Measurements from ENCODE around the gene NME4. TPM values are rescaled to one million over a fixed set of nuclear protein-coding genes. Genes with fewer than 3 reads are reported as not detected.
"Not testable (repeated sequence)": the region's sequence is repeated elsewhere in the genome, so short reads cannot be mapped to it uniquely, and the experiment has no call there.

The NME4 gene
- total and polyA plus RNA-seq, 2 donors (not counting 1 experiment from before 2014, with no cell fraction given): 71.7 to 121 TPM

DNA sequence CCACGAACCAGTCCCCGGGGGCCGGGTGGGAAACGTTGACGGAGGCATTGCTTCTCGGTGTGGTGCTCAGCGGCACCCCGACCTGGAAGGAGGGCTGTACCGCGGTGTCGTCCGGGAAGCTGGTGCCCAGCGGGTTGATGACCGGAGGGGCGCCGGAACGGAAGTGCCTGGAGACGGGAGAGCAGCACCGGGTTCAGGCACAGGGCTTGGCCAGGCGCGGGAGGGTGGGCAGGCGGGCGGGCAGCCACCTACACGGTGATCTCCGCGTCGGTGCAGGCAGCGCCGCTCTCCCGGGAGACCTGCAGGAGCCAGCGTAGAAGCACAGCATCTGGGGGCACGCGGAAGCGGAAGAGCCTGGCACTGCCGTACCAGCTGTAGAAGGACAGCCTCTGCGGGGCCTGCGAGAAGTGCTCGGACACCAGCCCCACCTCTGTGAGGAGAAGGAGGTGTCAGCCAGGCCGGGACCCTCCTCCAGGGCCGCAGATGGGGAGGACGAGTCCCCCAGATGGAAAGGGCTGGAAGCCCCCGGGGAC is 19.5 kb upstream of the NME4 start:
- no peaks in the 10 kb centered on the region for H3K27me3 ChIP-seq (ENCODE audit: control insufficient read depth, insufficient read depth, low read length)
- H2AFZ ChIP-seq (ENCODE audit: low read length): no peak overlapping the region
- no peak overlapping the region for H3K9ac ChIP-seq (ENCODE audit: insufficient read depth, low read length)
- no peak overlapping the region for H3K27ac ChIP-seq (ENCODE audit: insufficient read depth, low read length)
- H3K4me2 ChIP-seq (ENCODE audit: extremely low read depth, insufficient read depth, low read length): no peak overlapping the region
- H3K4me1 ChIP-seq (ENCODE audit: control insufficient read depth, extremely low read depth, insufficient read depth, low read length): no peaks in the 10 kb centered on the region
- H3K9me3 ChIP-seq (ENCODE audit: control insufficient read depth, insufficient read depth, low read depth, low read length): no peaks in the 10 kb centered on the region
- peaks cover 21% of the 10 kb centered on the region for H3K36me3 ChIP-seq (ENCODE audit: control insufficient read depth, insufficient read depth, low read length)
- H3K79me2 ChIP-seq (ENCODE audit: control insufficient read depth, insufficient read depth, low read length): peaks cover 14% of the 10 kb centered on the region
- TF ChIP-seq EZH2 (IDR thresholded peaks at IDR 0.05; ENCODE audit: low read length, missing control alignments): no peak
- TF ChIP-seq, protein P1, sequence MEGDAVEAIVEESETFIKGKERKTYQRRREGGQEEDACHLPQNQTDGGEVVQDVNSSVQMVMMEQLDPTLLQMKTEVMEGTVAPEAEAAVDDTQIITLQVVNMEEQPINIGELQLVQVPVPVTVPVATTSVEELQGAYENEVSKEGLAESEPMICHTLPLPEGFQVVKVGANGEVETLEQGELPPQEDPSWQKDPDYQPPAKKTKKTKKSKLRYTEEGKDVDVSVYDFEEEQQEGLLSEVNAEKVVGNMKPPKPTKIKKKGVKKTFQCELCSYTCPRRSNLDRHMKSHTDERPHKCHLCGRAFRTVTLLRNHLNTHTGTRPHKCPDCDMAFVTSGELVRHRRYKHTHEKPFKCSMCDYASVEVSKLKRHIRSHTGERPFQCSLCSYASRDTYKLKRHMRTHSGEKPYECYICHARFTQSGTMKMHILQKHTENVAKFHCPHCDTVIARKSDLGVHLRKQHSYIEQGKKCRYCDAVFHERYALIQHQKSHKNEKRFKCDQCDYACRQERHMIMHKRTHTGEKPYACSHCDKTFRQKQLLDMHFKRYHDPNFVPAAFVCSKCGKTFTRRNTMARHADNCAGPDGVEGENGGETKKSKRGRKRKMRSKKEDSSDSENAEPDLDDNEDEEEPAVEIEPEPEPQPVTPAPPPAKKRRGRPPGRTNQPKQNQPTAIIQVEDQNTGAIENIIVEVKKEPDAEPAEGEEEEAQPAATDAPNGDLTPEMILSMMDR (conservative IDR thresholded peaks at IDR 0.05 in 1 of 2, IDR thresholded peaks at IDR 0.05 in 1 of 2; ENCODE audit: low read depth in 1 of 2, low read length in 2 of 2): no peak
- H3K4me3 ChIP-seq (replicated peaks in 1 of 4; ENCODE audit: control extremely low read depth in 1 of 4, insufficient read depth in 1 of 4, low read depth in 3 of 4, low read length in 4 of 4): no peak overlapping the region
- DNase-seq (ENCODE audit: low read depth in 2 of 2): no peak
- no peaks in the 10 kb centered on the region for H4K20me1 ChIP-seq (ENCODE audit: control insufficient read depth, extremely low read depth, insufficient read depth, low read length)

DNA sequence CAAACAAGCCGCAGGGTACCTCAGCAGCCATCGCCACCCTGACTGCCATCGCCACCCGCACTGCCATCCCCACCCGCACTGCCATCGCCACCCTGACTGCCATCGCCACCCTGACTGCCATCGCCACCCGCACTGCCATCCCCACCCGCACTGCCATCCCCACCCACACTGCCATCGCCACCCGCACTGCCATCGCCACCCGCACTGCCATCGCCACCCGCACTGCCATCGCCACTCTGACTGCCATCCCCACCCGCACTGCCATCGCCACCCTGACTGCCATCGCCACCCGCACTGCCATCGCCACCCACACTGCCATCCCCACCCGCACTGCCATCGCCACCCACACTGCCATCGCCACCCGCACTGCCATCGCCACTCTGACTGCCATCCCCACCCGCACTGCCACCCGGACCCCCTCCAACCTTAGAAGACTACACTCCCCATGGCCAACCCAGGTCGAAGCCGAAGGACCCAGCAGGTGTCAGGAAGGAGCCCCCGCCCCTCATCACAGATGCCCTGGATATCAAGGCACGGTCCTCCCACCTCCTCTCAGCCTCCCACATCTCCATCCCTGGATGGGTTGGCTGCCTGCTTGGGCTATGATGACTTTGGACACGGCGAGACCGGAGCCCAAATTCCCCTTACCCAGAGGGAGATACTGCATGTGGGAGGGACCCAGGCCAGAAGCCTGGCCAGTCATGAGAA is 18.7 kb upstream of the NME4 start:
- H3K9ac ChIP-seq (ENCODE audit: insufficient read depth, low read length): not testable (repeated sequence)

DNA sequence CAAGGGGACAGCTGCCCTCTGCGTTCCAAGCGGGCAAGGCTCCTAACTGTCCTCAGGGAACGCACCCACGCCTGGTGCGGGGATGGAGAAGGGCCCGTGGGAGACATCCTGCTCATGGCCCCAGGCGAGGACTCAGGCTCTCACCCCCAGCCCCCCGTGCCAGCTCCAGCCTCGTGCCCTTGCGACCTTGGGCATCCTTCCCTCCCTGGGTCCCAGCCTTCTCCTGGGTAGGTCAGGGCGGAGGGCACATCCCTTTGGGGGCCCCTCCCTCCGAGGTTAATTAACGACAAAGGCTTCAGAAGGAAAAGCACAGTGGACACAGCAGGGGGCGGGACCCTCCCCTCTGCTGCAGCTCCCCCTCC is 18.2 kb upstream of the NME4 start:
- no peak overlapping the region for H3K4me2 ChIP-seq (ENCODE audit: extremely low read depth, insufficient read depth, low read length)
- H3K4me3 ChIP-seq (replicated peaks in 1 of 4; ENCODE audit: control extremely low read depth in 1 of 4, insufficient read depth in 1 of 4, low read depth in 3 of 4, low read length in 4 of 4): no peak overlapping the region
- H4K20me1 ChIP-seq (ENCODE audit: control insufficient read depth, extremely low read depth, insufficient read depth, low read length): no peaks in the 10 kb centered on the region
- H2AFZ ChIP-seq (ENCODE audit: low read length): no peak overlapping the region
- H3K27me3 ChIP-seq (ENCODE audit: control insufficient read depth, insufficient read depth, low read length): no peaks in the 10 kb centered on the region
- H3K36me3 ChIP-seq (ENCODE audit: control insufficient read depth, insufficient read depth, low read length): peaks cover 18% of the 10 kb centered on the region
- no peaks in the 10 kb centered on the region for H3K4me1 ChIP-seq (ENCODE audit: control insufficient read depth, extremely low read depth, insufficient read depth, low read length)
- no peak overlapping the region for H3K9ac ChIP-seq (ENCODE audit: insufficient read depth, low read length)
- H3K27ac ChIP-seq (ENCODE audit: insufficient read depth, low read length): no peak overlapping the region
- H3K79me2 ChIP-seq (ENCODE audit: control insufficient read depth, insufficient read depth, low read length): peaks cover 14% of the 10 kb centered on the region
- no peak for DNase-seq (ENCODE audit: low read depth in 2 of 2)
- TF ChIP-seq, protein P1 (conservative IDR thresholded peaks at IDR 0.05 in 1 of 2, IDR thresholded peaks at IDR 0.05 in 1 of 2; ENCODE audit: low read depth in 1 of 2, low read length in 2 of 2): no peak
- TF ChIP-seq EZH2 (IDR thresholded peaks at IDR 0.05; ENCODE audit: low read length, missing control alignments): no peak
- no peaks in the 10 kb centered on the region for H3K9me3 ChIP-seq (ENCODE audit: control insufficient read depth, insufficient read depth, low read depth, low read length)

More for the DNA sequence above, 18.7 kb upstream of the NME4 start:
- not testable (repeated sequence) for H3K4me1 ChIP-seq (ENCODE audit: control insufficient read depth, extremely low read depth, insufficient read depth, low read length); H4K20me1 ChIP-seq (ENCODE audit: control insufficient read depth, extremely low read depth, insufficient read depth, low read length); H2AFZ ChIP-seq (ENCODE audit: low read length); DNase-seq (ENCODE audit: low read depth in 2 of 2); H3K4me3 ChIP-seq (replicated peaks in 1 of 4; ENCODE audit: control extremely low read depth in 1 of 4, insufficient read depth in 1 of 4, low read depth in 3 of 4, low read length in 4 of 4); H3K27me3 ChIP-seq (ENCODE audit: control insufficient read depth, insufficient read depth, low read length); H3K27ac ChIP-seq (ENCODE audit: insufficient read depth, low read length); H3K4me2 ChIP-seq (ENCODE audit: extremely low read depth, insufficient read depth, low read length); H3K9me3 ChIP-seq (ENCODE audit: control insufficient read depth, insufficient read depth, low read depth, low read length)
- Histone ChIP-seq H3K79me2 (ENCODE audit: control insufficient read depth, insufficient read depth, low read length) (peaks cover 14% of the 10 kb centered on the region), H3K36me3 (ENCODE audit: control insufficient read depth, insufficient read depth, low read length) (peaks cover 18% of the 10 kb centered on the region)
